ENCODE measurements around the gene AP3S2. TPM values are rescaled to one million over a fixed set of nuclear protein-coding genes. Genes with fewer than 3 reads are reported as not detected.

Gene AP3S2
- total RNA-seq, 2 experiments from 2014 or later = 20.3 to 23.0 TPM

GRCh38 chr15:89847101-89847500 is 46.7 kb downstream of the AP3S2 start:
- H3K9me3 Mint-ChIP-seq = no peaks in the 10 kb centered on the region
- no peak overlapping the region for H3K27ac Mint-ChIP-seq
- TF ChIP-seq CTCF (IDR thresholded peaks at IDR 0.05) = no peak
- ChIA-PET CTCF (interaction anchor here (2.1 to 2.3 kb wide), 2 partner anchors 28 to 87 kb away, joined by 8 to 9 read pairs; no protein-coding TSS in a partner anchor), POLR2A (no interaction called here)
- H3K4me3 Mint-ChIP-seq = no peak overlapping the region
- H3K4me1 Mint-ChIP-seq (ENCODE audit: low read depth) = peaks cover 16% of the 10 kb centered on the region
- no peaks in the 10 kb centered on the region for H3K27me3 Mint-ChIP-seq
- peaks cover 15% of the 10 kb centered on the region for H3K36me3 Mint-ChIP-seq (ENCODE audit: low read depth)
- DNase-seq = no peak
- intact Hi-C loops (cut with micrococcal nuclease) = loop anchor here (5.0 kb wide), 1 partner anchor 35 kb away; no protein-coding TSS in a partner anchor
- ATAC-seq = no peak

- ChIA-PET POLR2A (no interaction called here), CTCF (interaction anchor here (2.3 kb wide), 1 partner anchor 29 kb away, joined by 8 read pairs; no protein-coding TSS in a partner anchor)
- H3K27ac Mint-ChIP-seq = no peak overlapping the region
- TF ChIP-seq CTCF (IDR thresholded peaks at IDR 0.05) = no peak
- H3K9me3 Mint-ChIP-seq = no peaks in the 10 kb centered on the region
- intact Hi-C loops (cut with micrococcal nuclease) = loop anchor here (5.0 kb wide), 1 partner anchor 37 kb away; no protein-coding TSS in a partner anchor
- H3K36me3 Mint-ChIP-seq (ENCODE audit: low read depth) = peaks cover 13% of the 10 kb centered on the region
- H3K4me3 Mint-ChIP-seq = no peak overlapping the region
- H3K27me3 Mint-ChIP-seq = no peaks in the 10 kb centered on the region
- H3K4me1 Mint-ChIP-seq (ENCODE audit: low read depth) = peaks cover 14% of the 10 kb centered on the region
- DNase-seq = no peak
- ATAC-seq = no peak
These were observed 48.4 kb downstream of the AP3S2 start for GRCh38 chr15:89845305-89845893.

GRCh38 chr15:89841962-89842361 is 51.8 kb downstream of the AP3S2 start:
- Mint-ChIP-seq H3K9me3 (no peaks in the 10 kb centered on the region), H3K36me3 (ENCODE audit: low read depth) (peaks cover 6% of the 10 kb centered on the region), H3K4me1 (ENCODE audit: low read depth) (peaks cover 14% of the 10 kb centered on the region), H3K27ac (peak overlapping the region; percentile 0), H3K27me3 (no peaks in the 10 kb centered on the region), H3K4me3 (no peak overlapping the region)
- ATAC-seq = no peak
- POLR2A ChIA-PET = interaction anchor here (1.5 kb wide), 1 partner anchor 52 kb away, joined by 4 read pairs; the partner anchor contains the start of gene AP3S2
- CTCF ChIA-PET = interaction anchor here (1.0 to 1.1 kb wide), 3 partner anchors 33 to 91 kb away, joined by 3 to 5 read pairs (median 3); partner anchors contain the start of gene MESP1
- no peak for TF ChIP-seq CTCF (IDR thresholded peaks at IDR 0.05)
- no peak for DNase-seq
- intact Hi-C loops (cut with micrococcal nuclease) = no loop called here

- POLR2A ChIA-PET = interaction anchor here (1.5 kb wide), 1 partner anchor 53 kb away, joined by 4 read pairs; the partner anchor contains the start of gene AP3S2
- ATAC-seq (no peak), DNase-seq (no peak)
- Mint-ChIP-seq H3K4me3 (no peak overlapping the region), H3K4me1 (ENCODE audit: low read depth) (peaks cover 14% of the 10 kb centered on the region), H3K27me3 (no peaks in the 10 kb centered on the region), H3K27ac (no peak overlapping the region), H3K9me3 (no peaks in the 10 kb centered on the region), H3K36me3 (ENCODE audit: low read depth) (peaks cover 9% of the 10 kb centered on the region)
- TF ChIP-seq CTCF (IDR thresholded peaks at IDR 0.05) = no peak
- intact Hi-C loops (cut with micrococcal nuclease) = no loop called here
- CTCF ChIA-PET = interaction anchor here (1.0 to 1.1 kb wide), 3 partner anchors 33 to 91 kb away, joined by 3 to 5 read pairs (median 3); partner anchors contain the start of gene MESP1
These were observed 52.5 kb downstream of the AP3S2 start for GRCh38 chr15:89841306-89841705.

- no peaks in the 10 kb centered on the region for H3K27me3 Mint-ChIP-seq
- CTCF ChIA-PET = interaction anchor here (3.1 kb wide), 1 partner anchor 35 kb away, joined by 13 read pairs; no protein-coding TSS in a partner anchor
- DNase-seq = no peak
- H3K9me3 Mint-ChIP-seq = no peaks in the 10 kb centered on the region
- peaks cover 12% of the 10 kb centered on the region for H3K36me3 Mint-ChIP-seq (ENCODE audit: low read depth)
- no peak for ATAC-seq
- intact Hi-C loops (cut with micrococcal nuclease) = no loop called here
- POLR2A ChIA-PET = no interaction called here
- no peak for TF ChIP-seq CTCF (IDR thresholded peaks at IDR 0.05)
- no peak overlapping the region for H3K27ac Mint-ChIP-seq
- no peak overlapping the region for H3K4me3 Mint-ChIP-seq
- H3K4me1 Mint-ChIP-seq (ENCODE audit: low read depth) = peaks cover 6% of the 10 kb centered on the region
These were observed 54.5 kb downstream of the AP3S2 start for GRCh38 chr15:89839167-89839810.
